AML-193 (cell line): ENCODE measurements around the gene RPS6KC1.
A peak's percentile ranks its signal among the peaks of the same experiment; 100 is the strongest.
"Not testable (repeated sequence)": the region's sequence is repeated elsewhere in the genome, so short reads cannot be mapped to it uniquely, and the experiment has no call there.

Experiments
- DNase-seq, 2 experiments: peaks; one replicate each; lab custom pipeline; 2025; lab: John Stamatoyannopoulos, UW

RPS6KC1 gene

DNA sequence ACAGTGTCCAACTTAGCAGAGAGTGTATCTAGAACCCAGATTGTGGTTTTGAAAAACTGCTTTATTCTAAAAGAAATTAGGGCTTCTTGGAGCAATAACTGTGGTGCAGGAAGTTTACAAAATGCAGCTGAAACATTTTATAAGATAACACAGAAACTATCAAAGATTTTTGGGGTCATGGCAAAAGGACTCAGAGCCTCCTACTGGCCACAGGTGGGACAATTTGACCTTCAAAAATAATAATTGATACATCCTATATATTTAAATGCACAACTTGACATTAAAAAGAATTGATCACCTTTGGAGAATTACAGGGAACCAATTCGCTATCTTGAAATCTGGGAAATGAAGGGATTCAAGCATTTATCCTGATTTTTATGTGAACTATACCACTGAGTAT, 235.2 kb downstream of the RPS6KC1 start:
- peak in 1 of 2 experiments; percentile 12 for DNase-seq

DNA sequence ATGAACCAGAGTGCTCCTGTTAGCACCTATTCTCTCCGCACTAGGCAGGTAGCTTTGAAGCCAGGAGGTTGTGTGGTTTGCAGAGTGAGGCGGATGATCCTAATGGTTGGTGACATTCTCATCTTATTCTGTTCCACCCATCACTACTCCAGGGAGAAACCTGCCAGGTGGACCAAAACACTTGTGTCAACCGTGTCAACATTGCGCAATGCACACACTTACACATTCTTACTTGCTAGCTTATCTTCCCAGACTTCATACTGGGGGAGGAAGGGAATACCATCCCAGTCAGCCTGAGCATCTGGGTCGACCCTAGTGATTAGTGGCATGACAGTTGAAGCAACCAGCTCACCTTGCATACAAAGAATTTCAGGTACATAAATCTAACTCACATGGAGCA, 236.9 kb downstream of the RPS6KC1 start:
- DNase-seq, result no peak

DNA sequence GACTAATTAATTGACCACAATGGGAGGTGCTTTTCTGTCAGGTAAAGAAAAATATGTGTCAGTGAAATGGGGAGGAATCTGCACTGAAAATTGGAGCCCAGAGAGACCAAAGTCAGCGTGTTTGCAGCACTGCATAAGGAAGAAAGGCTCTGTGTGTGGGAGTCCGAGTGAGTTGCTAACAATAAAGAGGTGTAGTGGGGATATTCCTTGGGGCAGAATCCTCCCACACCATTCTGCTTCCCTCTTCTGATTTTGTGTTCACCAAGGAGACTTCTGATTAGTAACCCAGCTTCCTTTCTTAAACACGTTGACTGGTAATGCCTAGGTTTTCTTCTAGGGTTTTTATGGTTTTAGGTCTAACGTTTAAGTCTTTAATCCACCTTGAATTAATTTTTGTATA, 240.5 kb downstream of the RPS6KC1 start:
- DNase-seq, result no peak

DNA sequence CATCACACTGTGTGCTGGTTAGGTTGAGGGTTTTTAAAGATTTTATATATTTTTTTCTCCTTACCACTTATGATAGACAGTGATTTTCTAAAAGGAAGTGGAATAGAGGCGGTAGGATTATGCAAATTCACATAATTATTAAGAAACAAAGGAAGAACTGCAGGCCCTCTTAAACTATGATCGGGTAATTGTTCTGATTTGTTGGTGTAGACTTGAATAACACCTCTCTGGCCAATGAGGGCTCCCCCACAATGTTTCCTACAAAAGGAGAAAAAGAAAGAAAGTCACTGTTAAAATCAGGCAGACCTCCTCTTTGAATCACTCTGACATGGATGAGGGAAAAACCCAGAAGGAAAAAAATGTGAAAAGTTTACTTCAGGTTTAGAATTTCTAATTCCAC, 241.6 kb downstream of the RPS6KC1 start:
- no peak for DNase-seq

DNA sequence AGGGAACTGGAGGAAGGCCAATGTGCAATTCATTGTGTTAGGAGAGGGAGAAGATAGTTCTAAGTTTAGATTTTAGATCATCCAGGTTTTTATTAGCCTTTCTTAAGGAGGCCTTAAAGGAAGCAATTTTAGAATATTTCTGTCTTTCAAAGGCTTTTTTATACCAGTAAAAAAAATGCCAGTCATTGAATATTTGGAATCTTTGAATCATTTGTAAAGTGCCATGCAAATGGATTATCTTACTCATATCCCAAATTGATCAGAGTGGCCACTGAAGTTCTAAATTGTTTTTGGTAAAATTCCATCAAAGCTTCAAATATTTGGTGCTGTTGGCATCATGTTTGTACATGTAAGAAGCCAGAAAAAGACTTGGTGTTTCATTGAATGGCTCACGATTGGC, 244.8 kb downstream of the RPS6KC1 start:
- no peak for DNase-seq

DNA sequence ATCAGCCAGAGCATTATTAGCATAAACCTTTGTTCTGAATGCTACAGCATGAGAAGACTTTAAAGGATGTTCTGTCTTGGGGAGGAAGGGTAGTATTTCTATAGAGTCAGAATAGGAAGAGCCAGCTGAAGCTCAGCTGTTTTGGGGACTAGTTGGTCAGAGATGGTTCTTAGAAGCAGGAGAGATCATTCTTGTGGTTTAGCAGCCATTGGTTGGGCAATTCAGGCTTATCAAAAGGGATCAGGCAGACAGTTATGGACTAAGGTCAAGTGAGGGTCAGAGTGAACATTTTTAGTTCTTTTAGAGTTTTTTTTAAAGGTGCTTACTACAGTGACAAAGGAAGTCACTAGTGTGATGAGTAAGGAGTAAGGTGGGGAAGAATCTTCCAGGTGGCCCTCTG, 245.5 kb downstream of the RPS6KC1 start:
- peak; percentile 17 to 20 for DNase-seq

DNA sequence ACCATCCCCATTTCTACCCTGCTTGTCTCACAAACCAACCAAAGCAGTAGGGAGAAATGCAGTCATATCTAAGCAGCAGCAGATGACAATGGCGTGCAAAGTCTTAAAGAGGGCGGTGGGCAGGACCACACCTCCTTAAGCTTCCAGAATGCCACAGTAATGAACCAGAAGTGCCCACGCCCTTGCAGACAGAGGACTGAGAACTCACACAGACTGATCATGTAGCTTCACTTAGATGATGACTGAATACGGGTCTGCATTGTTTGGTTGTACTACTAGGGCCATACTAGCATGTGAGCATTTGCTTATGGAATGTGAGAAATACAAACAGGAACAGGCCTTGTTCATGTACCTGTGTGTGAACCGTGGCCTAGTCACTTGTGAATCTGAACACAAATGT, 246.0 kb downstream of the RPS6KC1 start:
- no peak for DNase-seq

DNA sequence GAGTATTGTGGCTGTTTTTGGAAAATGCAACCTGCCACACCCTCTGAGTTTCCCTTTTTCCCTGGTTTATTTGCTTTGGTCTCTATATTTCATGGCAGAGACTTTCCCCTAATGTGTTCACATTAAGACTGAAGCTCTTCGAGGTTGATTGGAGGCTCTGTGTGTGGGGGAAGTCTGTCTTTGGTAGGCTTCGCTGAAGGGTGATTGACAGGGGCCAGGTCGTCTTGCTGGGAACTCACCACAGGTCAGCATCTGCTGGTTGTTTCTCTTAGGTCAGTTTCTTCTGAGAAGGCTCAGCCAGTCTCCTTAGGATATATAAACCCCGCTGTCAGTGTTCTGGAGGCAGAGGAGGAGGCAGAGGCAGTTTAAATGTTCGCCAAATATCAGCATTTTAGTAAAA, 249.4 kb downstream of the RPS6KC1 start:
- DNase-seq, result no peak

DNA sequence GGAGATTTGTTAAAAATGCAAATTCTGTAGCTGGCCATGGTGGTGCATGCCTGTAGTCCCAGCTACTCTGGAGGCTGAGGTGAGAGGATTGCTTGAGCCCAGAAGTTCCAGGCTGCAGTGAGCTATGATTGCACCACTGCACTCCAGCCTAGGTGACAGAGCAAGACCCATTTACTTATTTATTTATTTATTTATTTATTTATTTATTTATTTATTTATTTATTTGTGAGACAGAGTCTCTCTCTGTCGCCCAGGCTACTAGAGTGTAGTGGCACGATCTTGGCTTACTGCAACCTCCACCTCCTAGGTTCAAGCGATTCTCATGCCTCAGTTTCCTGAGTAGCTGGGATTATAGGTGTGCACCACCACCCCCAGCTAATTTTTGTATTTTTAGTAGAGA, 250.5 kb downstream of the RPS6KC1 start:
- DNase-seq, result not testable (repeated sequence)

DNA sequence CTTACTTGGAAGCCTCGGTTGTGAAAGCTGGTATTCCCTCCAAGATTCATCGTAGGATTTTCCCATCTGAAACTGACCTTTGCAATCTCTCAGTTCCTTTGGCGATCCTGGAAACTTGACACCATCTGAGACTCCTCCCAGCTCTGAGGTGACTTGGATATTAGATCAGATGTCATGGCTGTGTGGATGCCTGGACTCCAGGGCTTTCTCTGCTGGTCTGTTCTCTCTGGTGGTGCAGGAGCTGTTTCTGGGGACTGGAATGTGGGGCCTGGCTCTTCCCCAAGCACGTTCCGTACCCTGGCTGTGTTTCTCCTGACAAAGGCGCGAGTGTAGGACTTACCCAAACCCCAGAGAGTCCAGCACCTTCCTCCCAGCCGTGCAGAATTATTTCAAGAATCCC, 252.2 kb downstream of the RPS6KC1 start:
- no peak for DNase-seq

DNA sequence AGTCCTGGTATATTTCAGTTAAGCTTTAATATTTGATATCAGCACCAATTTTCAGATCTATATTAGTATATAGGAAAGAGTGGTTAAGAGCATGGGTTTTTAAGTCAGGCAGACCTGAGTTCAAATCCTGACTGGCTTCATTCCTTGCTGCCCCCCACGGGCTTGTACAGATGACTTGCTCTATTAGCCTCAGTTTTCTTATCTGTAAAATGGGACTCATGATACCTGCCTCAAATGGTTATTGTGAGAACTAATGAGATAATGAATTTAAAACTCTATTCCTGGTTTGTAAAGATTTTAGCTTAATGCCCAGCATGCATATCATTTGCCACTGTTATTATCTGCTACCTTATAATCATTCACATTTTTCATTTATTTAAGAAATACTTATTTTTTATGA, 264.5 kb downstream of the RPS6KC1 start:
- no peak for DNase-seq

DNA sequence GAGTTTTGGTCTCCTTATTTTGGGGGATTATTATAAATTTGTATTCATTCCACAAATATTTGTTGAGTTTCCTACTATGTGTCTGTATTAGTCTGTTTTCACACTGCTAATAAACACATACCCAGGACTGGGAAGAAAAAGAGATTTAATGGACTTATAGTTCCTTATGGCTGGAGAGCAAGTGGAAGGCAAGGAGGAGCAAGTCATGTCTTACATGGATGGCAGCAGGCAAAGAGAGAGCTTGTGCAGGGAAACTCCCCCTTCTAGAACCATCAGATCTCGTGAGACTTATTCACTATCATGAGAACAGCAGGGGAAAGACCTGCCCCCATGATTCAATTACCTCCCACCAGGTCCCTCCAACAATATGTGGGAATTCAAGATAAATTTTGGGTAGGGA, 267.4 kb downstream of the RPS6KC1 start:
- DNase-seq, result not testable (repeated sequence)

DNA sequence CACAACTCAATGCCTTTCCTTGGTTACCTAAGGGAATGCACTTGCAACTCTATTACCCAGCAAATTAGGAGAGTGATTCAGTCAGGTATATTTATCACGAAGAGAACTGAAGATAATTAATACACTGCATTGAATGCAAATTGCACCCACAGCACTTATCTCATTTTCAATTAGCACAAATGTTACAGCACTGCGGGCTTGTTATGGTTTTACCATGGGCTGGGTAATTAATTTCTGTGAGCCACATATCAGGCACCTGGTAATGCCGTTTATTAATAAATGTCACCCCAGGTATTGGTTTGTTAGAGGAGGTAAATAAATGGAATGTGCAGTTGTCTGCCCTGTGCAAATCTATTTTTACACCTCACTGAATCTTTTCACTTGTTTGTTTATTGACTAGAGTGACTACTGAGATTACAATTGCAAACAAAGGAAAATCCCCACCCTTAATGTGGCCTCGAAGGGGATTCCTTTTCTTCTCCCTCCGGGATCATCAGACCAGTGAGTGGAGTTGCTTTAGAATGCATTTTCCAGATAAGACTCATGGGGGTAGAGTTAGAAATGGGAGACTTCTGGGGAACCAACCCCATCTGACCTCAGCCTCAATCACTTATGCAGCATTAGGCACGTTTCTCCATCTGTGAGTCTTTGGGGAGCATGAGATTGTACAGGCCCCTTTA, 269.3 kb downstream of the RPS6KC1 start:
- DNase-seq, result no peak
